CD4-positive, alpha-beta T cell (primary cell): ENCODE data around the gene RIPOR2. TPM values are rescaled to one million over a fixed set of nuclear protein-coding genes. Genes with fewer than 3 reads are reported as not detected.

ENCODE experiments used
- ATAC-seq: fragments of 200-7000 bp; cut with Tn5 transposase; one replicate; pipeline ENCODE4 v1.10.0; 2022; ENCODE audit warnings: mild to moderate bottlenecking; ENCODE audit not compliant: poor library complexity
- CTCF ChIA-PET: fragments of 350-600 bp; sonication (Branson Sonifier 250); formaldehyde crosslinking; loops from one replicate; lab custom pipeline; 2021; ENCODE audit warnings: antibody characterized with exemption, inconsistent platforms; lab: Charles Lee
- POLR2A ChIA-PET: fragments of 350-600 bp; sonication (Branson Sonifier 250); formaldehyde crosslinking; loops from one replicate; lab custom pipeline; 2021; ENCODE audit warnings: antibody characterized with exemption, inconsistent platforms; lab: Charles Lee
- DNase-seq, 14 experiments: peaks; one replicate each; pipeline ENCODE4 v3.0.0-alpha.2; 2013 to 2020; ENCODE audit warnings: mixed read lengths in 2 of 14
- H3K27ac ChIP-seq, 2 donors: one replicate each; pipeline versions ENCODE4 v1.5.1 to v1.7.0; 2013; ENCODE audit warnings: low read length in 2 of 2, low read depth in 1 of 2, mild to moderate bottlenecking in 1 of 2
- H3K27me3 ChIP-seq, 2 experiments: 1 replicate in 1 of 2; 2 replicates in 1 of 2; pipeline versions ENCODE4 v1.6.1 to v1.7.0; 2013; ENCODE audit warnings: low read length in 2 of 2, control low read depth in 1 of 2, mild to moderate bottlenecking in 1 of 2, moderate library complexity in 1 of 2; ENCODE audit not compliant: insufficient read depth in 2 of 2, control insufficient read depth in 1 of 2
- H3K36me3 ChIP-seq: one replicate; pipeline ENCODE4 v1.6.1; 2013; ENCODE audit warnings: low read length, control low read depth; ENCODE audit not compliant: insufficient read depth
- H3K4me1 ChIP-seq: one replicate; pipeline ENCODE4 v1.6.1; 2013; ENCODE audit warnings: low read length, control low read depth; ENCODE audit not compliant: insufficient read depth
- H3K4me3 ChIP-seq: one replicate; pipeline ENCODE4 v1.5.1; 2013; ENCODE audit warnings: mild to moderate bottlenecking, low read length, moderate library complexity
- H3K9me3 ChIP-seq, 2 experiments: 1 replicate in 1 of 2; 2 replicates in 1 of 2; pipeline versions ENCODE4 v1.6.1 to v1.7.0; 2013; ENCODE audit warnings: low read length in 2 of 2, mild to moderate bottlenecking in 2 of 2, control low read depth in 1 of 2, moderate library complexity in 1 of 2; ENCODE audit not compliant: control insufficient read depth in 1 of 2, insufficient read depth in 1 of 2
- H3K27ac Mint-ChIP-seq: one replicate; pipeline ENCODE4 v1.8.0; 2020; ENCODE audit warnings: mixed read lengths
- H3K27me3 Mint-ChIP-seq: one replicate; pipeline ENCODE4 v1.8.0; 2021; ENCODE audit warnings: mixed read lengths
- H3K36me3 Mint-ChIP-seq: one replicate; pipeline ENCODE4 v1.8.0; 2021; ENCODE audit warnings: low read depth, mixed read lengths
- H3K4me1 Mint-ChIP-seq: one replicate; pipeline ENCODE4 v1.8.0; 2021; ENCODE audit warnings: low read depth, mixed read lengths
- H3K4me3 Mint-ChIP-seq: one replicate; pipeline ENCODE4 v1.8.0; 2020; ENCODE audit warnings: mild to moderate bottlenecking, mixed read lengths
- H3K9me3 Mint-ChIP-seq: one replicate; pipeline ENCODE4 v1.8.0; 2020; ENCODE audit warnings: mixed read lengths
- intact Hi-C, 2 experiments: fragments of 100-400 bp; cut with DNase I in 1 of 2; cut with micrococcal nuclease in 1 of 2; formaldehyde crosslinking; loops; one replicate each; pipeline versions ENCODE4 v1.15.1 to v1.9.0; 2023 to 2025; cut with DNase I, micrococcal nuclease
- total RNA-seq, 174 experiments: library from RNA in 2 of 174; stranded (reverse) in 2 of 174; gene quantifications; one replicate each; pipeline ENCODE4 v1.2.3 and lab custom pipeline; 2021 to 2026
- TF ChIP-seq, protein P1 (sequence below): fragments of 200-600 bp; IDR thresholded peaks from one replicate; pipeline ENCODE4 v1.8.0; 2022; ENCODE audit warnings: antibody characterized with exemption, mild to moderate bottlenecking

Gene RIPOR2
- total RNA-seq, 2 experiments from 2014 or later = 123 to 129 TPM

DNA sequence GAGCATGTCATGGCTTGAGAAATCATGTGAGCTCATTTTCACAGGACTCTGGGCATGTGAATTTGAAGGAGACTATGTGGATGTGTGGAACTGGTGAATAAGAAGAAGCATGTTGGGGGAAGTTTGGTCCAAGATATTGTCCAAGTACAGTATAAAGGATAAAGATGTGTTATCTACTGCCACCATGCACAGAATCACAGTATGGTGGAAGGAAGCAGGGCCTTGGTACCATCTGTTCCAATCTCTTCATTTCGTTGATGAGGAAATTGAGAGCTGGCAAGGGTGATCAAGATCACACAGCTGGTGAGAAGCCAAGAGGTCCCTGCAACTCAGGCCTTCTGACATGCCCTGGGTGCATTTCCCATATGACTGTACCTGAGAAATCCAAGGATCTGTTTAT is 31.5 kb upstream of the RIPOR2 start:
- H3K27ac ChIP-seq = no peak overlapping the region
- Mint-ChIP-seq H3K9me3 (peaks cover 2% of the 10 kb centered on the region), H3K27me3 (no peaks in the 10 kb centered on the region), H3K4me3 (no peak overlapping the region), H3K4me1 (peaks cover 93% of the 10 kb centered on the region), H3K27ac (no peak overlapping the region), H3K36me3 (peaks cover 8% of the 10 kb centered on the region)
- no peak overlapping the region for H3K4me3 ChIP-seq
- intact Hi-C loops = loop anchor here in 1 of 2 experiments (2.0 kb wide), 1 partner anchor 16 kb away; no protein-coding TSS in a partner anchor
- peaks cover 8% of the 10 kb centered on the region for H3K36me3 ChIP-seq
- H3K27me3 ChIP-seq = no peaks in the 10 kb centered on the region
- H3K4me1 ChIP-seq = peaks cover 63% of the 10 kb centered on the region
- CTCF ChIA-PET = interaction anchor here (1.0 to 2.2 kb wide), 2 partner anchors 25 to 33 kb away, joined by 3 to 12 read pairs; no protein-coding TSS in a partner anchor
- ATAC-seq (no peak), DNase-seq (no peak)
- TF ChIP-seq, protein P1, sequence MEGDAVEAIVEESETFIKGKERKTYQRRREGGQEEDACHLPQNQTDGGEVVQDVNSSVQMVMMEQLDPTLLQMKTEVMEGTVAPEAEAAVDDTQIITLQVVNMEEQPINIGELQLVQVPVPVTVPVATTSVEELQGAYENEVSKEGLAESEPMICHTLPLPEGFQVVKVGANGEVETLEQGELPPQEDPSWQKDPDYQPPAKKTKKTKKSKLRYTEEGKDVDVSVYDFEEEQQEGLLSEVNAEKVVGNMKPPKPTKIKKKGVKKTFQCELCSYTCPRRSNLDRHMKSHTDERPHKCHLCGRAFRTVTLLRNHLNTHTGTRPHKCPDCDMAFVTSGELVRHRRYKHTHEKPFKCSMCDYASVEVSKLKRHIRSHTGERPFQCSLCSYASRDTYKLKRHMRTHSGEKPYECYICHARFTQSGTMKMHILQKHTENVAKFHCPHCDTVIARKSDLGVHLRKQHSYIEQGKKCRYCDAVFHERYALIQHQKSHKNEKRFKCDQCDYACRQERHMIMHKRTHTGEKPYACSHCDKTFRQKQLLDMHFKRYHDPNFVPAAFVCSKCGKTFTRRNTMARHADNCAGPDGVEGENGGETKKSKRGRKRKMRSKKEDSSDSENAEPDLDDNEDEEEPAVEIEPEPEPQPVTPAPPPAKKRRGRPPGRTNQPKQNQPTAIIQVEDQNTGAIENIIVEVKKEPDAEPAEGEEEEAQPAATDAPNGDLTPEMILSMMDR = no peak
- POLR2A ChIA-PET = interaction anchor here (0.8 to 20.8 kb wide), 6 partner anchors 15 to 60 kb away, joined by 3 to 1043 read pairs (median 10); partner anchors contain the start of gene RIPOR2
- H3K9me3 ChIP-seq = no peaks in the 10 kb centered on the region

DNA sequence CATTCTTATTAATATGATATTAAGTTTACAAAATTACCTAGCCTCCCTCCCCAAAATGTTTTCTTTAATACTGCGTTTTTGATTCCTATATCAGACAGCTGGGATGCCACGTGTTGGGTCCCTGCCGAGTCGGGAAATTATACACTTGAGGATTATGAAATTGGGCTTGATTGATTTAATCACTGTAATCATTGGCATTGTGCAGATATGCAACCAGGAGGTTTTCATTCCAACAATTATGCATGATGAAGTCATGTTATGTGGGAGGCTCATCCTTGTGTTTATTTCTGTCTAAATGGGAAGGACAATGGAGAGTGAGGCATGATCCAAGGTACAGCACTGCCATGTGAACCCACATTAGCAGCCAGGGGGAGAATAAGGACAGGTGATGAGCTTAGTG is 30.6 kb upstream of the RIPOR2 start:
- H3K4me3 ChIP-seq = no peak overlapping the region
- DNase-seq = no peak
- H3K4me1 Mint-ChIP-seq = peaks cover 93% of the 10 kb centered on the region
- no peaks in the 10 kb centered on the region for H3K27me3 ChIP-seq
- TF ChIP-seq, protein P1 = no peak
- peaks cover 2% of the 10 kb centered on the region for H3K9me3 Mint-ChIP-seq
- peaks cover 8% of the 10 kb centered on the region for H3K36me3 Mint-ChIP-seq
- intact Hi-C loops = loop anchor here in 1 of 2 experiments (2.0 kb wide), 1 partner anchor 16 kb away; no protein-coding TSS in a partner anchor
- ChIA-PET POLR2A (interaction anchor here (0.8 to 20.8 kb wide), 8 partner anchors 10 to 61 kb away, joined by 3 to 1043 read pairs (median 4); partner anchors contain the start of gene RIPOR2), CTCF (interaction anchor here (0.5 to 2.2 kb wide), 7 partner anchors 13 to 104 kb away, joined by 3 to 12 read pairs (median 3); partner anchors contain the start of gene RIPOR2)
- no peaks in the 10 kb centered on the region for H3K9me3 ChIP-seq
- ATAC-seq = no peak
- no peak overlapping the region for H3K27ac ChIP-seq
- H3K27me3 Mint-ChIP-seq = no peaks in the 10 kb centered on the region
- H3K27ac Mint-ChIP-seq = no peak overlapping the region
- no peak overlapping the region for H3K4me3 Mint-ChIP-seq
- peaks cover 8% of the 10 kb centered on the region for H3K36me3 ChIP-seq
- H3K4me1 ChIP-seq = peaks cover 69% of the 10 kb centered on the region

DNA sequence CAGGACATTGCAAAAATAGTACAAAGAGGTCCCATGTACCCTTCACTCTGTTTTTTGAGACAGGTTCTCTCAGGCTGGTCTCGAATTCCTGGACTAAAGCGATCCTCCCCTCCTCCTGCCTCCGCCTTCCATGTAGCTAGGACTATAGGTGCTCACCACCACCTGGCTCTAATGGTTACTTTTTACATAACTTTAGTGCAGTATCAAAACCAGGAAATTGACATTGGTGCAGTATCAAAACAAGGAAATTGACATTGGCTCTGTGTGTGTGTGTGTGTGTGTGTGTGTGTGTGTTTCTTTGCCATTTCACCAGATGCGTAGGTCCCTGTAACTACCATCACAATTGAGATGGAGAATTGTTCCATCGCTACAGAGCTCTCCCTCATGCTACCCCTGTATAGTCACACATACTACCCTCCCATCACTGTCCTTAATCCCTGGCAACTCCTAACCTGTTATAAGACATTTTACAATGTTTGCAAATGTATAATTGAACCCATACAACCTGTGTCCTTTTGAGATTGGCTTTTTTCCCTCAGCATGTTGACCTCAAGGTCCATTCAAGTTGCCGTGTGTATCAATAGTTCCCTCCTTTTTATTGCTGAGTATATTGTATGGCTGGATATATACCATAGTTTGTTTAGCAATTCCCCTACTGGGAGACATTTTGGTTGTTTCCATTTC is 28.3 kb upstream of the RIPOR2 start:
- peak in 2 of 14 experiments; percentile 27 to 39 for DNase-seq
- no peaks in the 10 kb centered on the region for H3K27me3 ChIP-seq
- Mint-ChIP-seq H3K27ac (peak overlapping the region; percentile 91), H3K36me3 (peaks cover 17% of the 10 kb centered on the region), H3K4me1 (peaks cover 93% of the 10 kb centered on the region), H3K27me3 (no peaks in the 10 kb centered on the region), H3K9me3 (peaks cover 3% of the 10 kb centered on the region), H3K4me3 (peak overlapping the region; percentile 46)
- peaks cover 69% of the 10 kb centered on the region for H3K4me1 ChIP-seq
- H3K4me3 ChIP-seq = no peak overlapping the region
- peaks cover 8% of the 10 kb centered on the region for H3K36me3 ChIP-seq
- H3K9me3 ChIP-seq = peaks cover 0 to 6% of the 10 kb centered on the region in 2 experiments
- POLR2A ChIA-PET = interaction anchor here (1.1 to 20.8 kb wide), 8 partner anchors 12 to 75 kb away, joined by 3 to 1043 read pairs (median 21); partner anchors contain the start of gene RIPOR2
- no peak overlapping the region for H3K27ac ChIP-seq
- no peak for ATAC-seq
- intact Hi-C loops = no loop called here
- TF ChIP-seq, protein P1 = no peak
- CTCF ChIA-PET = interaction anchor here (1.3 to 3.2 kb wide), 3 partner anchors 28 to 30 kb away, joined by 4 to 24 read pairs (median 6); no protein-coding TSS in a partner anchor
